Measurements from ENCODE around the gene ORMDL2. TPM values are rescaled to one million over a fixed set of nuclear protein-coding genes. Genes with fewer than 3 reads are reported as not detected.
A peak's percentile ranks its signal among the peaks of the same experiment; 100 is the strongest.

The ORMDL2 gene
- polyA plus RNA-seq, result 97.5 TPM

GRCh38 chr12:55817345-55818139, at the start of gene ORMDL2, which contains the start of gene SARNP:
Gene ORMDL2, plus strand, starts transcription at chr12:55818041. Its CDS starts 959 bp downstream, at chr12:55819000.
Gene SARNP, minus strand, starts transcription at chr12:55817724. Its CDS starts 23 bp downstream, at chr12:55817701.
- Mint-ChIP-seq H3K4me3 (no peak within 1 kb of the TSS), H3K4me1 (peaks cover 7 to 26% (median 16%) of the 10 kb centered on the region in 3 donors), H3K36me3 (peaks cover 2% of the 10 kb centered on the region), H3K9me3 (no peaks in the 10 kb centered on the region), H3K27ac (no peak within 1 kb of the TSS), H3K27me3 (no peaks in the 10 kb centered on the region)

GRCh38 chr12:55771736-55772135, 46.1 kb upstream of the ORMDL2 start:
- Mint-ChIP-seq H3K36me3 (peaks cover 4% of the 10 kb centered on the region), H3K27ac (peak overlapping the region in 2 of 3 donors; percentile 35), H3K4me1 (peaks cover 0 to 5% (median 2%) of the 10 kb centered on the region in 3 donors), H3K4me3 (no peak overlapping the region), H3K9me3 (no peaks in the 10 kb centered on the region), H3K27me3 (no peaks in the 10 kb centered on the region)

GRCh38 chr12:55777856-55778255, 40.0 kb upstream of the ORMDL2 start:
- peaks cover 0 to 2% (median 1%) of the 10 kb centered on the region in 3 donors for H3K4me1 Mint-ChIP-seq
- peaks cover 5% of the 10 kb centered on the region for H3K36me3 Mint-ChIP-seq
- no peak overlapping the region for H3K27ac Mint-ChIP-seq
- no peaks in the 10 kb centered on the region for H3K27me3 Mint-ChIP-seq
- H3K9me3 Mint-ChIP-seq, result no peaks in the 10 kb centered on the region
- no peak overlapping the region for H3K4me3 Mint-ChIP-seq

- Mint-ChIP-seq H3K27me3 (no peaks in the 10 kb centered on the region), H3K27ac (no peak overlapping the region), H3K9me3 (no peaks in the 10 kb centered on the region), H3K4me3 (no peak overlapping the region), H3K36me3 (peaks cover 7% of the 10 kb centered on the region), H3K4me1 (no peaks in the 10 kb centered on the region)
These were observed 37.2 kb upstream of the ORMDL2 start for GRCh38 chr12:55780685-55781084.

GRCh38 chr12:55788546-55788945, 29.3 kb upstream of the ORMDL2 start:
- Mint-ChIP-seq H3K27ac (peak overlapping the region in 1 of 3 donors; percentile 35), H3K27me3 (no peaks in the 10 kb centered on the region), H3K9me3 (no peaks in the 10 kb centered on the region), H3K4me3 (no peak overlapping the region), H3K36me3 (peaks cover 6% of the 10 kb centered on the region), H3K4me1 (peaks cover 0 to 2% (median 0%) of the 10 kb centered on the region in 3 donors)

- Mint-ChIP-seq H3K27ac (no peak overlapping the region), H3K36me3 (peaks cover 7% of the 10 kb centered on the region), H3K4me3 (no peak overlapping the region), H3K9me3 (no peaks in the 10 kb centered on the region), H3K4me1 (peaks cover 0 to 2% (median 0%) of the 10 kb centered on the region in 3 donors), H3K27me3 (no peaks in the 10 kb centered on the region)
These were observed 28.7 kb upstream of the ORMDL2 start for GRCh38 chr12:55789171-55789570.

GRCh38 chr12:55789893-55790292, 27.9 kb upstream of the ORMDL2 start:
- Mint-ChIP-seq H3K36me3 (peaks cover 9% of the 10 kb centered on the region), H3K9me3 (no peaks in the 10 kb centered on the region), H3K4me1 (peaks cover 0 to 2% (median 0%) of the 10 kb centered on the region in 3 donors), H3K27ac (no peak overlapping the region), H3K27me3 (no peaks in the 10 kb centered on the region), H3K4me3 (no peak overlapping the region)

GRCh38 chr12:55795950-55796349, 21.9 kb upstream of the ORMDL2 start:
- Mint-ChIP-seq H3K36me3 (peaks cover 12% of the 10 kb centered on the region), H3K4me3 (no peak overlapping the region), H3K27ac (no peak overlapping the region), H3K9me3 (no peaks in the 10 kb centered on the region), H3K4me1 (peaks cover 0 to under 1% (median 0%) of the 10 kb centered on the region in 3 donors), H3K27me3 (no peaks in the 10 kb centered on the region)

GRCh38 chr12:55797068-55797467, 20.8 kb upstream of the ORMDL2 start:
- Mint-ChIP-seq H3K9me3 (no peaks in the 10 kb centered on the region), H3K36me3 (peaks cover 12% of the 10 kb centered on the region), H3K4me3 (no peak overlapping the region), H3K4me1 (no peaks in the 10 kb centered on the region), H3K27ac (no peak overlapping the region), H3K27me3 (no peaks in the 10 kb centered on the region)

GRCh38 chr12:55797550-55797949, 20.3 kb upstream of the ORMDL2 start:
- Mint-ChIP-seq H3K4me3 (no peak overlapping the region), H3K36me3 (peaks cover 12% of the 10 kb centered on the region), H3K27ac (no peak overlapping the region), H3K27me3 (no peaks in the 10 kb centered on the region), H3K9me3 (no peaks in the 10 kb centered on the region), H3K4me1 (no peaks in the 10 kb centered on the region)

- Mint-ChIP-seq H3K9me3 (no peaks in the 10 kb centered on the region), H3K4me3 (no peak overlapping the region), H3K27me3 (no peaks in the 10 kb centered on the region), H3K36me3 (peaks cover 4% of the 10 kb centered on the region), H3K27ac (no peak overlapping the region), H3K4me1 (peaks cover 6 to 19% (median 12%) of the 10 kb centered on the region in 3 donors)
These were observed 10.9 kb upstream of the ORMDL2 start for GRCh38 chr12:55806982-55807381.

- Mint-ChIP-seq H3K36me3 (peaks cover 4% of the 10 kb centered on the region), H3K4me1 (peaks cover 11 to 26% (median 22%) of the 10 kb centered on the region in 3 donors), H3K27ac (no peak overlapping the region), H3K4me3 (peak overlapping the region in 1 of 4 donors; percentile 62), H3K27me3 (no peaks in the 10 kb centered on the region), H3K9me3 (no peaks in the 10 kb centered on the region)
These were observed 8.6 kb upstream of the ORMDL2 start for GRCh38 chr12:55809274-55809673.

GRCh38 chr12:55812088-55812487, 5.8 kb upstream of the ORMDL2 start:
- H3K4me3 Mint-ChIP-seq, result no peak overlapping the region
- no peak overlapping the region for H3K27ac Mint-ChIP-seq
- no peaks in the 10 kb centered on the region for H3K9me3 Mint-ChIP-seq
- peaks cover 4% of the 10 kb centered on the region for H3K36me3 Mint-ChIP-seq
- peaks cover 18 to 28% (median 21%) of the 10 kb centered on the region in 3 donors for H3K4me1 Mint-ChIP-seq
- H3K27me3 Mint-ChIP-seq, result no peaks in the 10 kb centered on the region

GRCh38 chr12:55814257-55814656, 3.6 kb upstream of the ORMDL2 start:
- Mint-ChIP-seq H3K27ac (no peak overlapping the region), H3K4me3 (peak overlapping the region in 2 of 4 donors; percentile 35 to 39), H3K36me3 (peaks cover 4% of the 10 kb centered on the region), H3K27me3 (no peaks in the 10 kb centered on the region), H3K4me1 (peaks cover 21 to 34% (median 22%) of the 10 kb centered on the region in 3 donors), H3K9me3 (no peaks in the 10 kb centered on the region)

- peak overlapping the region in 1 of 4 donors; percentile 41 for H3K4me3 Mint-ChIP-seq
- H3K27me3 Mint-ChIP-seq, result no peaks in the 10 kb centered on the region
- H3K27ac Mint-ChIP-seq, result no peak overlapping the region
- no peaks in the 10 kb centered on the region for H3K9me3 Mint-ChIP-seq
- H3K4me1 Mint-ChIP-seq, result peaks cover 21 to 35% (median 22%) of the 10 kb centered on the region in 3 donors
- peaks cover 4% of the 10 kb centered on the region for H3K36me3 Mint-ChIP-seq
These were observed 2.4 kb upstream of the ORMDL2 start for GRCh38 chr12:55815473-55815872.

- no peaks in the 10 kb centered on the region for H3K9me3 Mint-ChIP-seq
- no peak overlapping the region for H3K27ac Mint-ChIP-seq
- H3K4me3 Mint-ChIP-seq, result no peak overlapping the region
- peaks cover 13 to 31% (median 18%) of the 10 kb centered on the region in 3 donors for H3K4me1 Mint-ChIP-seq
- H3K27me3 Mint-ChIP-seq, result no peaks in the 10 kb centered on the region
- peaks cover 2% of the 10 kb centered on the region for H3K36me3 Mint-ChIP-seq
These were observed 928 bp upstream of the ORMDL2 start for GRCh38 chr12:55816881-55817344.
